ENCODE data around the gene ITGB5.

GRCh38 chr3:124816206-124816605 is 71.0 kb downstream of the ITGB5 start:
- TF ChIP-seq CTCF (IDR thresholded peaks at IDR 0.05; ENCODE audit: low read depth, low read length, missing input control), result no peak
- no peak for TF ChIP-seq REST (IDR thresholded peaks at IDR 0.05)
- TF ChIP-seq YY1 (IDR thresholded peaks at IDR 0.05), result no peak
- TF ChIP-seq GABPA (IDR thresholded peaks at IDR 0.05 in 1 of 2, conservative IDR thresholded peaks at IDR 0.05 in 1 of 2), result no peak
- TF ChIP-seq MAX (IDR thresholded peaks at IDR 0.05), result no peak
- TF ChIP-seq EGR1 (IDR thresholded peaks at IDR 0.05; ENCODE audit: low read depth in 2 of 2), result no peak
- TF ChIP-seq RAD21 (IDR thresholded peaks at IDR 0.05), result no peak

Measured in liver (tissue), 3 donors.